Memory B cell (primary cell): Measurements from ENCODE around the gene MYL7.

Experiments
- ATAC-seq: fragments of 150-1000 bp; cut with Tn5 transposase; 2 replicates; pipeline ENCODE4 v1.10.0; 2021; ENCODE audit warnings: low read depth, mild to moderate bottlenecking, moderate library complexity
- DNase-seq, 2 donors: peaks; one replicate each; pipeline ENCODE4 v3.0.0; 2022; ENCODE audit warnings: low spot score in 2 of 2
- H3K27ac Mint-ChIP-seq: one replicate; pipeline ENCODE4 v1.8.0; 2022; ENCODE audit warnings: mild to moderate bottlenecking, moderate library complexity, mixed read lengths
- H3K27me3 Mint-ChIP-seq: one replicate; pipeline ENCODE4 v1.8.0; 2022; ENCODE audit warnings: mixed read lengths
- H3K36me3 Mint-ChIP-seq: one replicate; pipeline ENCODE4 v1.8.0; 2022; ENCODE audit warnings: mild to moderate bottlenecking, mixed read lengths
- H3K4me1 Mint-ChIP-seq: one replicate; pipeline ENCODE4 v1.8.0; 2022; ENCODE audit warnings: mixed read lengths
- H3K4me3 Mint-ChIP-seq: one replicate; pipeline ENCODE4 v1.8.0; 2022; ENCODE audit warnings: mild to moderate bottlenecking, moderate library complexity, mixed read lengths
- H3K9me3 Mint-ChIP-seq: one replicate; pipeline ENCODE4 v1.8.0; 2022; ENCODE audit warnings: mixed read lengths

MYL7 gene

DNA sequence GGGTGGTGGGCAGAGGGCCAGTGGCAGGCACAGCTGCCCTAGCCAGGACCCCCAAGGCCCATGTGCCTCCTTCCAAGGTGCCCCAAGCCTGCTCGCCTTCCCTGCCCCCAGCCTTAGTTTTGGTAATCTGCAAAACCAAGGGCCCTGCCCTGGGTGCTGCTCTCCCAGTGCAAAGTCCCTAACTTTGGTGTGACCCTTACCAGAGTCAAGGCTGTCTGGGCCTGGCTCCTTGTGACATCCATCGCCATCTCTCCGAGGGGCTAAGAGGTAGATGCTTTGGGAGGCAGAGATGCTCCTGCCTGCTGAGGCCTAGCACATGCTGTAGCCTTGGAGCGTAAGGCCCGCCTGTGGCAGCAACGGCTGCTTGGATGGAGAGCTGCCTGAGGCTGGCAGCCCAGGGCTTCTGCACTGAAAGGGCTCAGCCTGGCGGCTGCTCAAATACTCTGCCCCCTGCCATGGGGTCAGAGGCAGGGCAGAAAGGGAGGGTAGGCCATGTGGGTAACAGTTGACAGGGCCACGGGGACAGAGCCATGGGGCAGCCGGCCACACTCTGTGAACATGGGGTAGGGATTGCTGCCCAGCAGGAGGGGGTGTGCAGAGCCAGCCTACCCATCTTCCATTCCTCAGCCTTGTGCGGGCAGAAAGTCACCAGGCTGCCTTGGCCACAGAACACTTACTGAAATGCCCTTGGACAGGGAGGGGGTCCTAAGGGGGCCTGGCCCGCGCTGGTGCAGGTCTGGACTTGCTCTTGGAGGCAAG, 17.9 kb upstream of the MYL7 start:
- Mint-ChIP-seq H3K27me3 (peaks cover 6% of the 10 kb centered on the region), H3K9me3 (peaks cover 1% of the 10 kb centered on the region), H3K4me3 (no peak overlapping the region), H3K36me3 (no peaks in the 10 kb centered on the region), H3K27ac (no peak overlapping the region), H3K4me1 (no peaks in the 10 kb centered on the region)
- ATAC-seq (no peak), DNase-seq (no peak)

- H3K4me3 Mint-ChIP-seq = no peak overlapping the region
- H3K27me3 Mint-ChIP-seq = peaks cover 7% of the 10 kb centered on the region
- no peaks in the 10 kb centered on the region for H3K4me1 Mint-ChIP-seq
- H3K9me3 Mint-ChIP-seq = no peaks in the 10 kb centered on the region
- no peak overlapping the region for H3K27ac Mint-ChIP-seq
- ATAC-seq (no peak), DNase-seq (no peak)
- H3K36me3 Mint-ChIP-seq = no peaks in the 10 kb centered on the region
These were observed 17.2 kb upstream of the MYL7 start for GRCh38 chr7:44158096-44158872.

GRCh38 chr7:44157116-44158080, 16.3 kb upstream of the MYL7 start:
- ATAC-seq = no peak
- H3K9me3 Mint-ChIP-seq = no peaks in the 10 kb centered on the region
- H3K27ac Mint-ChIP-seq = no peak overlapping the region
- H3K27me3 Mint-ChIP-seq = peaks cover 7% of the 10 kb centered on the region
- no peak for DNase-seq
- H3K36me3 Mint-ChIP-seq = no peaks in the 10 kb centered on the region
- H3K4me3 Mint-ChIP-seq = no peak overlapping the region
- H3K4me1 Mint-ChIP-seq = no peaks in the 10 kb centered on the region

DNA sequence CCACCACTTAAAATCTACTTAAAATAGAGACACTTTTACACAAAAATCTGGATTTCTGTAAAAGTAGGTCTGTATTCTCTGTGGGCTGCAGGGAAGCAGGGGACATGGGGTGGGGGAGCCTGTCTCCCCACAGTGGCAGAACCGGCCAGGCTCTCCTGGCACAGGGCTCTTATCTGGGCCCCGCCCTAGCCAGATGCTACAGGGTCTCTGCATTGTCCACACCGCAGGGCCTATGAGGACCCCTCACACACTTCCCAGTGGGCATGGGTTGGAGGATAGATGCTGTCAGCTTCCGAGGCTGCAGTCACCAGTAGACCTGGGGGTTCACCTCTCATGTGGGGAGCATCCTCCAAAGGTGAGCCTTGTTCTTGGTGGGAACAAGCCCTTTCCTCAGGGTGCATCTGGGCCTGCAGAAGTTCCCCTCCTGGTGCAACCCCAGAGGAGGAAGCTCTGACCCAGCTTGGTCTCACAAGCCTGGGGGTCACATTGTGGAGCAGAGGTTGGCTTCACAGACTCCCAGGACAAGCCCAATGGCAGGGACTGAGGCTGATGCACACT, 15.4 kb upstream of the MYL7 start:
- DNase-seq (no peak), ATAC-seq (no peak)
- H3K4me1 Mint-ChIP-seq = no peaks in the 10 kb centered on the region
- no peak overlapping the region for H3K27ac Mint-ChIP-seq
- no peaks in the 10 kb centered on the region for H3K9me3 Mint-ChIP-seq
- H3K27me3 Mint-ChIP-seq = peaks cover 4% of the 10 kb centered on the region
- no peaks in the 10 kb centered on the region for H3K36me3 Mint-ChIP-seq
- H3K4me3 Mint-ChIP-seq = no peak overlapping the region

GRCh38 chr7:44155191-44156185, 14.4 kb upstream of the MYL7 start:
- Mint-ChIP-seq H3K27ac (no peak overlapping the region), H3K9me3 (no peaks in the 10 kb centered on the region), H3K4me1 (no peaks in the 10 kb centered on the region), H3K36me3 (no peaks in the 10 kb centered on the region), H3K27me3 (peaks cover 4% of the 10 kb centered on the region), H3K4me3 (no peak overlapping the region)
- no peak for DNase-seq
- ATAC-seq = no peak

- Mint-ChIP-seq H3K36me3 (no peaks in the 10 kb centered on the region), H3K27ac (no peak overlapping the region), H3K27me3 (peaks cover 4% of the 10 kb centered on the region), H3K4me3 (no peak overlapping the region), H3K4me1 (peaks cover 2% of the 10 kb centered on the region), H3K9me3 (no peaks in the 10 kb centered on the region)
- DNase-seq (no peak), ATAC-seq (no peak)
These were observed 13.6 kb upstream of the MYL7 start for GRCh38 chr7:44154703-44155102.

DNA sequence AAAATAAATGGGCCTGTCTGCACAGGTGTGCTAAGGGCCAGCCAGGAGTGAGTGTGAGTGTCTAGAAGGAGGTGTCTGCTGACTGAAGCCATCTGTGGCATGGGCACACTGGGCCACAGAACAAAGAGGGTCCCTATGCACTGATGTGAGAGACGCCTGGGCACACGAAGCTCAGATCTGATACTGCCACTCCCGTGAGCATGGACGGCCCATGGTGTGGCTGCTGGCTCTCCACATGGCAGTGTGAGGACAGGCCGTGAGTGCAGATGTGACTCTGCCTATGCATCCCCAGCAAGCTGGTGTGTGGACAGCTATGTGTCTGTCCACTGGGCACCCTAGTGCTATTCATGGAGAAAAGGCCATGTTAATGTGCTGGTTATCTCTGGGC, 12.8 kb upstream of the MYL7 start:
- Mint-ChIP-seq H3K27me3 (peaks cover 4% of the 10 kb centered on the region), H3K27ac (no peak overlapping the region), H3K4me1 (peaks cover 2% of the 10 kb centered on the region), H3K36me3 (no peaks in the 10 kb centered on the region), H3K9me3 (no peaks in the 10 kb centered on the region), H3K4me3 (no peak overlapping the region)
- ATAC-seq = no peak
- no peak for DNase-seq

- DNase-seq (no peak), ATAC-seq (no peak)
- H3K27ac Mint-ChIP-seq = no peak overlapping the region
- H3K4me1 Mint-ChIP-seq = peaks cover 2% of the 10 kb centered on the region
- H3K9me3 Mint-ChIP-seq = no peaks in the 10 kb centered on the region
- H3K4me3 Mint-ChIP-seq = no peak overlapping the region
- H3K27me3 Mint-ChIP-seq = peaks cover 4% of the 10 kb centered on the region
- no peaks in the 10 kb centered on the region for H3K36me3 Mint-ChIP-seq
These were observed 12.1 kb upstream of the MYL7 start for GRCh38 chr7:44152971-44153947.

DNA sequence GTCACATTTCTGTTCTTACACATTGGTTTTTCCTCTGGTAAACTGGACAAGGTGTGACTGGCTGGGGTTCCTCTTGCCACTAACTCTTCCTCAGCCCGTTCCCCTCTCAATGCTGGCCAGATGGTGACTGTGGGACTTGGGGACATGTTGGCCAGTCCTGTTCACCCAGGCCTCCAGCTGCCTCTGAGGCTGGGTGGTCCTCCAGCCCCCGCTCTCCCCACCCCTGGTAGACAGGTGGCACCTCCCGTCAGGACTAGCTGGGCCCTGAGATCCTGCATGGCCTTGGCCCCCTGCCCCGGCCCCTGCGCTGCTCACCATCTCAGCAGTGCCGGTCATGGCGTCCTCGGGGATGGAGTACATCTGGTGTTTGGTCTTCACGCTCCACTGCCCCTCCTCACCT, 10.8 kb upstream of the MYL7 start:
- no peak for ATAC-seq
- DNase-seq = no peak
- peaks cover 2% of the 10 kb centered on the region for H3K4me1 Mint-ChIP-seq
- H3K36me3 Mint-ChIP-seq = no peaks in the 10 kb centered on the region
- H3K27me3 Mint-ChIP-seq = peaks cover 1% of the 10 kb centered on the region
- no peaks in the 10 kb centered on the region for H3K9me3 Mint-ChIP-seq
- H3K4me3 Mint-ChIP-seq = no peak overlapping the region
- no peak overlapping the region for H3K27ac Mint-ChIP-seq

DNA sequence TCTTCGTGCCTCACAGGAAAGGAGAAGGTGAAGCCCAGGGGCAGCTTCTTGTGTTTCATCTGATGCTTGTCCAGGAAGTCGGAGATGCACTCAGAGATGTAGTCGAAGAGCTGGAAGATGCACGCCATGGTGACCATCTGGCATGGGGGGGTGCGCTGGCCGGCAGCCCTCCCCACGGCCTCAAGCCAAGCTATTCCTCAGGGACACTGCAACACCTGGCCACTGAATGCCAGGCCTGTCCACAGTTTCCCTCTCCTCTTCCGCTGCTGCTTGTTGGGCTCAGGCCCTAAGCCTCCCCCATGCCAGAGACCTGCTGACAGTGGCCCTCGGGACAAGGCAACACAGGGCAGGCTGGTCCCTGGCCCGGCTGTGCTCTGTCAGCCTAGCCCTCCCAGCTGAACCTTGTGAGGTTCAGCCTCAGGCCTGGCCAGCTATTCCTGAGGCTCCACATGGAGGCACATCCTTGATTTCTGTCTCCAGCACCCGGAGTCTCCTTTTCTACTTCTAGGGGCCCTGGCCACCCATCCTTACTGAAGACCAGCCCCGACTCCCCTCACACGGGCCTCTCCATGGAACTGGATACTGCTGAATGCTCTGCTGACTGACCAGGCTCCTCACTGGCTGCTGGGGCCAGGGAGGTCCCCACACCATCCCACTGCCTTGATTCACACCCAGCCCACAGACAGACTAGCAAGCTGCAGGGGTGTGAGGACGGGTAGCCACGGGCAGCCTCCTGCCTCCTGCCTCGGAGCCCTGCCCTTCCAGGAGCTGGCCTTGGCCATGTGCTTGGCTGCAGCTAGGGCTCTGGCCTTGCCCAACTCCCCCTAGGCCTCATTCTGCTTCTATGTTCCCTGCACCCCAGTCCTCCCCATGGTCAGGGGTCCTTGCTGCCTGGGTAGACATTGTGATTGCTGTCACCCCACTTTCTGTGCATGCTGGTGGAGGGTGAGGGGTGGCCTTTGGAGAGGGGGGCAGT, 10.1 kb upstream of the MYL7 start:
- no peak for DNase-seq
- H3K27ac Mint-ChIP-seq = no peak overlapping the region

GRCh38 chr7:44150466-44150832, 9.3 kb upstream of the MYL7 start:
- Mint-ChIP-seq H3K27ac (no peak overlapping the region), H3K36me3 (no peaks in the 10 kb centered on the region), H3K4me1 (peaks cover 6% of the 10 kb centered on the region), H3K27me3 (peaks cover 3% of the 10 kb centered on the region), H3K4me3 (no peak overlapping the region), H3K9me3 (no peaks in the 10 kb centered on the region)
- no peak for DNase-seq
- no peak for ATAC-seq

More for the DNA sequence above, 10.1 kb upstream of the MYL7 start:
- H3K9me3 Mint-ChIP-seq = no peaks in the 10 kb centered on the region
- peaks cover 3% of the 10 kb centered on the region for H3K27me3 Mint-ChIP-seq
- no peak for ATAC-seq
- peaks cover 4% of the 10 kb centered on the region for H3K4me1 Mint-ChIP-seq
- H3K4me3 Mint-ChIP-seq = no peak overlapping the region
- H3K36me3 Mint-ChIP-seq = no peaks in the 10 kb centered on the region
